Measurements from ENCODE around the gene REXO1. TPM values are rescaled to one million over a fixed set of nuclear protein-coding genes. Genes with fewer than 3 reads are reported as not detected.

The REXO1 gene
- total and polyA plus RNA-seq, 3 donors from 2014 or later: 104 to 200 (median 149) TPM

- no peak for TF ChIP-seq POLR2A (IDR thresholded peaks at IDR 0.05)
- TF ChIP-seq CTCF (IDR thresholded peaks at IDR 0.05): no peak
- H3K27ac ChIP-seq: no peak overlapping the region
- intact Hi-C loops (cut with DNase I; ENCODE audit: low total_unique reads): no loop called here
- H3K4me3 ChIP-seq: no peak overlapping the region
- H3K4me1 ChIP-seq: peaks cover 5% of the 10 kb centered on the region
- no peaks in the 10 kb centered on the region for H3K36me3 ChIP-seq (ENCODE audit: low read depth, missing control alignments)
- WGBS, 2 donors: 69 to 73% methylated on average over 9 to 52 of the region's 52 CpGs
- no peaks in the 10 kb centered on the region for H3K27me3 ChIP-seq
- no peak for DNase-seq
- no peaks in the 10 kb centered on the region for H3K9me3 ChIP-seq
Measured at GRCh38 chr19:1796395-1797142, 51.7 kb downstream of the REXO1 start.

- no peak for DNase-seq
- Histone ChIP-seq H3K36me3 (ENCODE audit: low read depth, missing control alignments) (no peaks in the 10 kb centered on the region), H3K4me1 (peaks cover 7% of the 10 kb centered on the region), H3K9me3 (no peaks in the 10 kb centered on the region), H3K4me3 (no peak overlapping the region), H3K27me3 (no peaks in the 10 kb centered on the region), H3K27ac (no peak overlapping the region)
- intact Hi-C loops (cut with DNase I; ENCODE audit: low total_unique reads): no loop called here
- TF ChIP-seq CTCF (IDR thresholded peaks at IDR 0.05) (no peak), POLR2A (IDR thresholded peaks at IDR 0.05) (no peak)
- 87 to 92% methylated on average over 18 to 20 of the region's 20 CpGs for WGBS, 2 donors
Measured at GRCh38 chr19:1794424-1795172, 53.7 kb downstream of the REXO1 start.

GRCh38 chr19:1791879-1792278 is 56.4 kb downstream of the REXO1 start:
- Histone ChIP-seq H3K4me1 (peaks cover 11% of the 10 kb centered on the region), H3K27ac (no peak overlapping the region), H3K27me3 (no peaks in the 10 kb centered on the region), H3K4me3 (no peak overlapping the region), H3K9me3 (no peaks in the 10 kb centered on the region), H3K36me3 (ENCODE audit: low read depth, missing control alignments) (no peaks in the 10 kb centered on the region)
- WGBS, 2 donors: 80 to 91% methylated on average over 6 to 14 of the region's 14 CpGs
- TF ChIP-seq POLR2A (IDR thresholded peaks at IDR 0.05) (no peak), CTCF (IDR thresholded peaks at IDR 0.05) (no peak)
- DNase-seq: no peak
- intact Hi-C loops (cut with DNase I; ENCODE audit: low total_unique reads): no loop called here

GRCh38 chr19:1790054-1790792 is 58.1 kb downstream of the REXO1 start:
- no peaks in the 10 kb centered on the region for H3K9me3 ChIP-seq
- H3K27me3 ChIP-seq: no peaks in the 10 kb centered on the region
- H3K27ac ChIP-seq: no peak overlapping the region
- peak overlapping the region in 1 of 2 donors; percentile 36 for H3K4me3 ChIP-seq
- intact Hi-C loops (cut with DNase I; ENCODE audit: low total_unique reads): no loop called here
- DNase-seq: no peak
- 25 to 32% methylated on average over 3 to 4 of the region's 7 CpGs for WGBS, 2 donors
- H3K4me1 ChIP-seq: peaks cover 6% of the 10 kb centered on the region
- TF ChIP-seq CTCF (IDR thresholded peaks at IDR 0.05): no peak
- no peak for TF ChIP-seq POLR2A (IDR thresholded peaks at IDR 0.05)
- no peaks in the 10 kb centered on the region for H3K36me3 ChIP-seq (ENCODE audit: low read depth, missing control alignments)

Measured in testis (tissue), 3 donors.